Astrocyte of the spinal cord (primary cell): ENCODE results near the gene UBAC2.

Experiments used
- DNase-seq: peaks from one replicate; pipeline ENCODE4 v3.0.0; 2011; ENCODE audit warnings: low read depth, low spot score
- H3K4me3 ChIP-seq: 2 replicates; pipeline ENCODE4 v1.5.1; 2011; ENCODE audit warnings: low read depth, mild to moderate bottlenecking, low read length, moderate library complexity
- CTCF ChIP-seq: IDR thresholded peaks from 2 replicates; pipeline ENCODE4 v1.5.1; 2012; ENCODE audit warnings: low read depth, mild to moderate bottlenecking, low read length, inconsistent platforms
- in situ Hi-C: cut with HindIII; loops from 2 replicates; pipeline ENCODE4 v1.10.0; 2017; ENCODE audit warnings: low sequenced_read_pairs

Gene UBAC2

GRCh38 chr13:99299256-99299919 is 98.7 kb downstream of the UBAC2 start:
- no peak overlapping the region for H3K4me3 ChIP-seq
- in situ Hi-C loops, result no loop called here
- DNase-seq, result no peak
- TF ChIP-seq CTCF, result no peak

GRCh38 chr13:99299920-99300341 is 99.3 kb downstream of the UBAC2 start:
- TF ChIP-seq CTCF, result no peak
- H3K4me3 ChIP-seq, result no peak overlapping the region
- in situ Hi-C loops, result no loop called here
- DNase-seq, result no peak

- no peak for TF ChIP-seq CTCF
- no peak overlapping the region for H3K4me3 ChIP-seq
- DNase-seq, result no peak
- in situ Hi-C loops, result no loop called here
These were observed 100.6 kb downstream of the UBAC2 start for GRCh38 chr13:99301056-99301838.

- TF ChIP-seq CTCF, result no peak
- DNase-seq, result no peak
- in situ Hi-C loops, result no loop called here
- no peak overlapping the region for H3K4me3 ChIP-seq
These were observed 101.4 kb downstream of the UBAC2 start for GRCh38 chr13:99301913-99302636.

GRCh38 chr13:99302637-99303505 is 102.2 kb downstream of the UBAC2 start:
- TF ChIP-seq CTCF, result no peak
- no peak overlapping the region for H3K4me3 ChIP-seq
- DNase-seq, result no peak
- in situ Hi-C loops, result no loop called here
